Activated CD4-positive, alpha-beta memory T cell treated with anti-CD3 and anti-CD28 coated beads for 36 hours (primary cell): ENCODE results near the gene PRR7. TPM values are rescaled to one million over a fixed set of nuclear protein-coding genes. Genes with fewer than 3 reads are reported as not detected.
A peak's percentile ranks its signal among the peaks of the same experiment; 100 is the strongest.

Experiments
- CTCF ChIA-PET: fragments of 350-600 bp; sonication (Branson Sonifier 250); formaldehyde crosslinking; loops from one replicate; lab custom pipeline; 2021; ENCODE audit warnings: antibody characterized with exemption, inconsistent platforms; lab: Charles Lee
- POLR2A ChIA-PET: fragments of 350-600 bp; sonication (Branson Sonifier 250); formaldehyde crosslinking; loops from one replicate; lab custom pipeline; 2021; ENCODE audit warnings: antibody characterized with exemption; lab: Charles Lee
- DNase-seq: peaks from one replicate; pipeline ENCODE4 v3.0.0-alpha.2; 2020
- H3K27ac Mint-ChIP-seq: one replicate; pipeline ENCODE4 v1.8.0; 2021; ENCODE audit warnings: mixed read lengths
- H3K27me3 Mint-ChIP-seq: one replicate; pipeline ENCODE4 v1.8.0; 2021; ENCODE audit warnings: mixed read lengths
- H3K36me3 Mint-ChIP-seq: one replicate; pipeline ENCODE4 v1.8.0; 2021; ENCODE audit warnings: mixed read lengths
- H3K4me1 Mint-ChIP-seq: one replicate; pipeline ENCODE4 v1.8.0; 2021; ENCODE audit warnings: low read depth, mixed read lengths
- H3K4me3 Mint-ChIP-seq: one replicate; pipeline ENCODE4 v1.8.0; 2021; ENCODE audit warnings: mild to moderate bottlenecking, mixed read lengths
- H3K9me3 Mint-ChIP-seq: one replicate; pipeline ENCODE4 v1.8.0; 2021; ENCODE audit warnings: mixed read lengths
- intact Hi-C: fragments of 100-400 bp; cut with micrococcal nuclease; formaldehyde crosslinking; loops from one replicate; pipeline ENCODE4 v1.15.1; 2023
- total RNA-seq, 2 experiments: library from RNA; stranded (reverse); gene quantifications; one replicate each; pipeline ENCODE4 v1.2.3, GENCODE V29; 2021

Gene PRR7
- total RNA-seq, 2 experiments from 2014 or later = 13.3 to 13.6 TPM

- POLR2A ChIA-PET = interaction anchor here (3.9 to 14.3 kb wide), 2 partner anchors 9 to 16 kb away, joined by 29 to 319 read pairs; partner anchors contain the start of gene GRK6
- Mint-ChIP-seq H3K27ac (peak overlapping the region; percentile 73), H3K36me3 (peaks cover 61% of the 10 kb centered on the region), H3K4me1 (peaks cover 67% of the 10 kb centered on the region), H3K9me3 (no peaks in the 10 kb centered on the region), H3K4me3 (no peak overlapping the region), H3K27me3 (no peaks in the 10 kb centered on the region)
- DNase-seq = no peak
- CTCF ChIA-PET = interaction anchor here (1.1 to 29.1 kb wide), 6 partner anchors 8 to 49 kb away, joined by 4 to 624 read pairs (median 24); partner anchors contain the start of genes F12, GRK6 and PFN3
- intact Hi-C loops = no loop called here
These were observed 8.1 kb upstream of the PRR7 start for GRCh38 chr5:177438468-177438867.

GRCh38 chr5:177439518-177440053 is 7.0 kb upstream of the PRR7 start:
- intact Hi-C loops = loop anchor here (1.0 kb wide), 1 partner anchor 10 kb away; no protein-coding TSS in a partner anchor
- Mint-ChIP-seq H3K27me3 (no peaks in the 10 kb centered on the region), H3K4me1 (peaks cover 66% of the 10 kb centered on the region), H3K36me3 (peaks cover 53% of the 10 kb centered on the region), H3K4me3 (no peak overlapping the region), H3K9me3 (no peaks in the 10 kb centered on the region), H3K27ac (peak overlapping the region; percentile 91)
- POLR2A ChIA-PET = interaction anchor here (0.6 to 14.3 kb wide), 6 partner anchors 10 to 1621 kb away, joined by 3 to 319 read pairs (median 4); partner anchors contain the start of genes GRK6 and ZNF354C
- no peak for DNase-seq
- CTCF ChIA-PET = interaction anchor here (0.7 to 29.1 kb wide), 9 partner anchors 9 to 130 kb away, joined by 3 to 624 read pairs (median 10); partner anchors contain the start of genes F12, GRK6 and PFN3

DNA sequence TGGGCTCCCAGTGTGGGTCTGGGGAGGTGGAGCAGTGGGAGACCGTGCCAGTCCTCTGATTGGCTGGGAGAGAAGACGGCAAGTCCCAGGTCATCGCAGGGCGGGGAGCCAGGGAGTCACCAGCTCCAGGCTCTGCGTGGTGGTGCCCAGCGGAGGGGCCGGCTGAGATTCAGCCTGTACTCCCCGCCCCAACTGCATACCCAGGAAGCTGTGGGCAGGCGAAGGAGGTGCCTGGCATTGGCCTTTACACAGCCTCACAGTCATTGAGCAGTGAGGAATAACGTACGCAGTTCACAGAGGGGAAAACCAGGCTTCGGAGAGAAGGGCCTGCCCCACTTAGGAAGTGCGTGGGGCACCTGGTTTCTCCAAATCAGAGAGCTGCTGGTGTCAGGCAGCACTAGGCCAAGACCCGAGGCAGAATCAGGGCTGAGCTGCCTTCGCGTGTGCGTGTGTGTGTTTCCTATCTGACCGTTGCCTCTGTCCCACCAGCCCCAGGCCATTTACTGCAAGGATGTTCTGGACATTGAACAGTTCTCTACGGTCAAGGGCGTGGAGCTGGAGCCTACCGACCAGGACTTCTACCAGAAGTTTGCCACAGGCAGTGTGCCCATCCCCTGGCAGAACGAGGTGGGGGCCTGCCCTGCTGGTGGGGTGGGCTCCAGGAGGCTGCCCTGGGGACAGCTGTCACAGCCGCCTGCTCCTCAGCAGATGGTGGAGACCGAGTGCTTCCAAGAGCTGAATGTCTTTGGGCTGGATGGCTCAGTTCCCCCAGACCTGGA is 6.2 kb upstream of the PRR7 start:
- Mint-ChIP-seq H3K9me3 (no peaks in the 10 kb centered on the region), H3K27me3 (no peaks in the 10 kb centered on the region), H3K4me1 (peaks cover 69% of the 10 kb centered on the region), H3K27ac (peak overlapping the region; percentile 91), H3K4me3 (peak overlapping the region; percentile 32), H3K36me3 (peaks cover 47% of the 10 kb centered on the region)
- CTCF ChIA-PET = interaction anchor here (1.2 to 29.1 kb wide), 7 partner anchors 10 to 131 kb away, joined by 5 to 624 read pairs (median 10); partner anchors contain the start of genes F12, GRK6 and PFN3
- intact Hi-C loops = loop anchor here (1.0 kb wide), 1 partner anchor 11 kb away; no protein-coding TSS in a partner anchor
- POLR2A ChIA-PET = interaction anchor here (0.9 to 14.3 kb wide), 7 partner anchors 11 to 82 kb away, joined by 3 to 319 read pairs (median 4); partner anchors contain the start of gene GRK6
- peak; percentile 86 for DNase-seq

- Mint-ChIP-seq H3K36me3 (peaks cover 47% of the 10 kb centered on the region), H3K27ac (peak overlapping the region; percentile 91), H3K27me3 (no peaks in the 10 kb centered on the region), H3K4me1 (peaks cover 75% of the 10 kb centered on the region), H3K4me3 (no peak overlapping the region), H3K9me3 (no peaks in the 10 kb centered on the region)
- POLR2A ChIA-PET = interaction anchor here (0.9 to 14.3 kb wide), 7 partner anchors 11 to 83 kb away, joined by 3 to 319 read pairs (median 4); partner anchors contain the start of gene GRK6
- CTCF ChIA-PET = interaction anchor here (0.6 to 29.1 kb wide), 8 partner anchors 11 to 71 kb away, joined by 4 to 624 read pairs (median 10); partner anchors contain the start of genes F12, GRK6 and PFN3
- no peak for DNase-seq
- intact Hi-C loops = loop anchor here (1.0 kb wide), 1 partner anchor 12 kb away; no protein-coding TSS in a partner anchor
These were observed 5.4 kb upstream of the PRR7 start for GRCh38 chr5:177440990-177441780.

- H3K27me3 Mint-ChIP-seq = no peaks in the 10 kb centered on the region
- CTCF ChIA-PET = interaction anchor here (0.6 to 29.1 kb wide), 4 partner anchors 10 to 37 kb away, joined by 4 to 624 read pairs (median 52); partner anchors contain the start of genes F12, GRK6 and PFN3
- H3K9me3 Mint-ChIP-seq = no peaks in the 10 kb centered on the region
- intact Hi-C loops = no loop called here
- no peak overlapping the region for H3K27ac Mint-ChIP-seq
- peaks cover 69% of the 10 kb centered on the region for H3K4me1 Mint-ChIP-seq
- peaks cover 40% of the 10 kb centered on the region for H3K36me3 Mint-ChIP-seq
- no peak overlapping the region for H3K4me3 Mint-ChIP-seq
- POLR2A ChIA-PET = interaction anchor here (1.3 to 14.3 kb wide), 3 partner anchors 12 to 39 kb away, joined by 3 to 319 read pairs (median 81); partner anchors contain the start of gene GRK6
- no peak for DNase-seq
These were observed 4.4 kb upstream of the PRR7 start for GRCh38 chr5:177442066-177442826.

DNA sequence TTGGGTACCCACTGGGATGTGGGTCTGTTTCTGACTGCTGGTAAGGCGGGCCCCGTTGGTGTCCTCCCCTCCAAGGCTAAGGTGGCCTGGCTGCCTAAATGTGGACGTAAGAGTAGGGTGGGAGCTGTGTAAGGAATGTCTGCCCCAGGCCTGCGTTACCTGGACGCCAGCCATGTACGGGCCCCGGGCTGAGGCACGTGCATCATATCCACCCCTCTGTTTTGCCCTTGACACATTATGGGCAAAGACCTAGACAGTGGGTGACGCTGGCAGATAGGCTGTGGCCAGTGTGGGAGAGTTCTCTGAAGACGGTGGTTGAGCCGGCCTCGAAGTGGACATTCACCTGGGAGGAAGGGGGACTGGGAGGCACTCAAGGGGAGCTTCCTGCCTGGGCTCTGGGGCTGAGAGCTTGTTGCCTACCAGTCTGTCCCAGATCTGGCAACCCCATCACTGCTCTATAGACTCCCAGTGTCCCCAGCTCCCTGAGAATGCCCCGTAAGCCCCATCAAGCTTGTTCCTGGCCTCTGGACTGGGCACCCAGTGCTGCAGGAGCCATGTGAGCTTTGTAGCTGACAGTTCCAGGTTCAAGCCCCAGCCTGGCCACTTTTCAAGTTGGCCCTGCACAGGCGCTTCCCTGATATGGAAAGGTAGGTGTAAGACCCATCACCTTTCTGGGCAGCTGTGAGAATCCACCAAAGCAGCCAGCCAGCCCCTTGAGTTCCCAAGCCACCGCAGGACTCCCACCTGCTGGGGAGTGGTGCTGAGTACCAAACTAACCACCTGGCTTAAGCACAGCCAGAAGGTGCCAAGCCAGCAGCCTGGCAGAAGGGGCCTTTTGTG is 3.2 kb upstream of the PRR7 start:
- Mint-ChIP-seq H3K27ac (peak overlapping the region; percentile 70), H3K36me3 (peaks cover 29% of the 10 kb centered on the region), H3K4me1 (peaks cover 68% of the 10 kb centered on the region), H3K9me3 (no peaks in the 10 kb centered on the region), H3K27me3 (no peaks in the 10 kb centered on the region), H3K4me3 (no peak overlapping the region)
- POLR2A ChIA-PET = interaction anchor here (0.6 to 14.3 kb wide), 8 partner anchors 10 to 90 kb away, joined by 3 to 319 read pairs (median 5); partner anchors contain the start of gene GRK6
- intact Hi-C loops = no loop called here
- DNase-seq = no peak
- CTCF ChIA-PET = interaction anchor here (1.7 to 29.1 kb wide), 5 partner anchors 11 to 134 kb away, joined by 4 to 624 read pairs (median 74); partner anchors contain the start of genes F12, GRK6 and PFN3

DNA sequence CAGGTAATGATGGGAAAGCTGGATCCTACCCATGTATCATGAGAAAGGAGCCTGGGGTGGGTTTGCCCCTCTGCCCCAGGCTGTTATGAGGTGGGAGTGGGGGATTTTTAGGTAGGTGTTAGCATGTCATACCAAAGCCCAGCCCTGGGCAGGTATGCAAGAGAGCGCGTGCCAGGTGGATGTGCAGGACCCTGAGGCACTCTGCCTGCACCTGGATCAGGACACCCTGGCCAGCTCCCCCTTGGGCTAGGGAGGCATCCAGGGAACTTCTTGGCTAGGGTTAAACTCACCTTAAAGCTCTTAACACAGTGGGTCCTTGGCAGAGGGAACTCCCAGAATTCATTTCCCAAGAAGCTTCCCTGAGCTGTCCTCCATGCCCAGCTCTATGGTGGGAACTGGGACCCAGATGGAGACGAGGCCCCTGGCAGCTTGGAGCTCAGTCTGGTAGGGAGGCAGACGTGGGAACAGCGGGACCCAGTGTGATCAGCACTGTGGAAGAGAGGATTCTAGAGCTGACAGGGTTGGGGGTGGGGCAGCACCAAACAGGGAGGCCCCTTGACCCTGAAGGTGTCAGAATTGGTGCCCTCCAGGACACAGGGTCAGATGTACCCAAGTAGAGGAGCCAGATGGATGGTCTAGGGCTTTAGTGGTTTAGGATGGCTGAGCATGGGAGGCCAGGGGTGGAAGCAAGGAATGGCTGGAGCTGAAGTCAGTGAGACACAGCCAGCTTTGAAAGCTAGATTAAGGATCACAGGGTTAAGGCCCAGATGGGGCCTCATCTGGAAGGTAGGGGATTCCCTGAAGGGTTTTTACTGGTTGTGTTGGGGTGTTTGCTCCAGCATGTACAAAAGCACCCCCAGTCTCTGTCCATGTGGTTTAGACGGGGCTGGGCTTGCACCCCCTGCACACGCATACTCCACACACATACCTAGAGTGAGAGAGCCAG is 2.2 kb upstream of the PRR7 start:
- POLR2A ChIA-PET = interaction anchor here (0.6 to 14.3 kb wide), 11 partner anchors 9 to 91 kb away, joined by 3 to 319 read pairs (median 5); partner anchors contain the start of gene GRK6

DNA sequence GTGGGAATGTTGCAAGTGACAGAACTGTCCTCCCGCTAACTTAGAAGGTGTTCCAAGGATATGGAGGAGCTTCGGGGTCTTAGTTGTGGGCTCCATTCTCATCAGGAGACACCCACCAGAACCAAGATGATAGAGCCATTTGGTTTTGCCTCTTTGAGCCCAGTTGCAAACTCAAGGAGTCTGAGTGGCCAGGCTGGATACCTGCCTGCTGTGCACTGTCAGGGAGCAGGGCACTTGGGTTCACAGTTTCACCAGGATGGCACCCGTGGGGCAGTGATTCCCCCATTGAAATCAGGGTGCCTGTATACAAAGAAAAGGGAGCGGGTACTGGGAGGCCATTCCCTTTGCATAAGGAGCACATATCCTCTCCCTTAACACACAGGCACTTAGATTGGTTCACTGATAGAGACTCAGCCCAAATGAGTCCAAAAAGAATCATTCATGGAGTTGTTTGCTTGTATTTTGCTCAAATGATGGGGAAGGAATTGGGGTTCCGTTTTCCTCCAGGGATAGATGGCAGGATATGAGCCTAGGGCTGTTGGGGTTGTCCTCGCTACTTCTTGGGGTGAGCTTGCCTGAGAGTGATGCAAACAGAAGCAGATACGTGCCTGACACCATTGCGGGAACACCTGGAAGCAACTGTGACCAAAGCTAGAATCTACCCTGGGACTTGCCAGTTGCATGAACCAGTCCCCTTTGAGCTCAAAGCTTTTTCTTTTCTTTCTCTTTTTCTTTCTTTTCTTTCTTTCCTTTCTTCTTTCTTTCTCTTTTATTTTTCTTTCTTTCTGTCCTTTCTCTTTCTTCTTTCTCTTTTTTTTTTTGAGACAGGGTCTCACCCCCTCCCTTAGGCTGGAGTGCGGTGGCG is 1.3 kb upstream of the PRR7 start:
- intact Hi-C loops = loop anchor here (1.0 kb wide), 1 partner anchor 16 kb away; no protein-coding TSS in a partner anchor
- H3K4me3 Mint-ChIP-seq = peak overlapping the region; percentile 67
- no peaks in the 10 kb centered on the region for H3K27me3 Mint-ChIP-seq
- ChIA-PET POLR2A (interaction anchor here (0.6 to 14.3 kb wide), 12 partner anchors 8 to 136 kb away, joined by 3 to 319 read pairs (median 4); partner anchors contain the start of gene GRK6), CTCF (interaction anchor here (0.7 to 29.1 kb wide), 9 partner anchors 8 to 136 kb away, joined by 3 to 624 read pairs (median 7); partner anchors contain the start of genes F12, GRK6 and PFN3)
- peaks cover 15% of the 10 kb centered on the region for H3K36me3 Mint-ChIP-seq
- no peaks in the 10 kb centered on the region for H3K9me3 Mint-ChIP-seq
- peak overlapping the region; percentile 81 for H3K27ac Mint-ChIP-seq
- peaks cover 55% of the 10 kb centered on the region for H3K4me1 Mint-ChIP-seq
- peak; percentile 52 for DNase-seq

More for the DNA sequence above, 2.2 kb upstream of the PRR7 start:
- DNase-seq = peak; percentile 44
- Mint-ChIP-seq H3K9me3 (no peaks in the 10 kb centered on the region), H3K36me3 (peaks cover 23% of the 10 kb centered on the region), H3K27me3 (no peaks in the 10 kb centered on the region), H3K4me1 (peaks cover 64% of the 10 kb centered on the region), H3K4me3 (peak overlapping the region; percentile 67), H3K27ac (peak overlapping the region; percentile 81)
- intact Hi-C loops = loop anchor here (1.0 kb wide), 2 partner anchors 10 to 15 kb away; no protein-coding TSS in a partner anchor
- CTCF ChIA-PET = interaction anchor here (1.7 to 29.1 kb wide), 5 partner anchors 10 to 135 kb away, joined by 4 to 624 read pairs (median 74); partner anchors contain the start of genes F12, GRK6 and PFN3
